Keratinocyte (primary cell): ENCODE measurements around the gene AGR2. TPM values are rescaled to one million over a fixed set of nuclear protein-coding genes. Genes with fewer than 3 reads are reported as not detected.

ENCODE experiments used
- DNase-seq: peaks from one replicate; pipeline ENCODE4 v3.0.0-alpha.2; 2011; ENCODE audit warnings: low read depth, missing footprints, low spot score
- FAIRE-seq: peaks from 2 replicates; lab custom pipeline; 2011; peaks lifted over from hg19 to GRCh38; lab: Jason Lieb, UNC
- H2AFZ ChIP-seq: 2 replicates; pipeline ENCODE4 v1.6.0; 2012; ENCODE audit warnings: low read length, control low read depth, inconsistent platforms; ENCODE audit not compliant: control insufficient read depth
- H3K27ac ChIP-seq: 2 replicates; pipeline ENCODE4 v1.5.1; 2011; ENCODE audit warnings: low read length; ENCODE audit not compliant: control insufficient read depth, insufficient read depth
- H3K27me3 ChIP-seq: 3 replicates; pipeline ENCODE4 v1.6.0; 2011; ENCODE audit warnings: low read length; ENCODE audit not compliant: control insufficient read depth, insufficient read depth; ENCODE audit errors: extremely low read depth
- H3K36me3 ChIP-seq, 2 experiments: 2 replicates in 1 of 2; 3 replicates in 1 of 2; pipeline ENCODE4 v1.5.1; 2011; ENCODE audit warnings: low read length in 2 of 2, mild to moderate bottlenecking in 1 of 2; ENCODE audit not compliant: control insufficient read depth in 2 of 2, insufficient read depth in 2 of 2; ENCODE audit errors: extremely low read depth in 1 of 2
- H3K4me1 ChIP-seq: 3 replicates; pipeline ENCODE4 v1.5.1; 2011; ENCODE audit warnings: low read length; ENCODE audit not compliant: control insufficient read depth, insufficient read depth; ENCODE audit errors: extremely low read depth
- H3K4me2 ChIP-seq: 3 replicates; pipeline ENCODE4 v1.6.0; 2011; ENCODE audit warnings: low read depth, low read length; ENCODE audit not compliant: control insufficient read depth, insufficient read depth; ENCODE audit errors: extremely low read depth
- H3K4me3 ChIP-seq, 3 experiments: fragments of 200-600 bp in 1 of 3; sonication (generic) in 1 of 3; 2 replicates in 2 of 3; 3 replicates in 1 of 3; pipeline ENCODE4 v1.5.1; 2011 to 2016; ENCODE audit warnings: low read length in 3 of 3, mild to moderate bottlenecking in 3 of 3, control low read depth in 2 of 3, inconsistent platforms in 1 of 3, low read depth in 1 of 3, mixed read lengths in 1 of 3, mixed run types in 1 of 3, moderate library complexity in 1 of 3; ENCODE audit not compliant: control insufficient read depth in 2 of 3, insufficient read depth in 2 of 3; ENCODE audit errors: extremely low read depth in 1 of 3
- H3K79me2 ChIP-seq: 2 replicates; pipeline ENCODE4 v1.6.0; 2012; ENCODE audit warnings: low read length; ENCODE audit not compliant: control insufficient read depth, insufficient read depth
- H3K9ac ChIP-seq: 3 replicates; pipeline ENCODE4 v1.6.0; 2011; ENCODE audit warnings: low read length; ENCODE audit not compliant: control insufficient read depth, insufficient read depth; ENCODE audit errors: extremely low read depth
- H3K9me1 ChIP-seq: 3 replicates; pipeline ENCODE4 v1.6.0; 2011; ENCODE audit warnings: low read length; ENCODE audit not compliant: control insufficient read depth, insufficient read depth; ENCODE audit errors: extremely low read depth
- H3K9me3 ChIP-seq: 2 replicates; pipeline ENCODE4 v1.5.1; 2012; ENCODE audit warnings: low read depth, low read length; ENCODE audit not compliant: control insufficient read depth
- H4K20me1 ChIP-seq: 3 replicates; pipeline ENCODE4 v1.6.0; 2011; ENCODE audit warnings: low read length; ENCODE audit not compliant: control insufficient read depth, insufficient read depth; ENCODE audit errors: extremely low read depth
- CTCF ChIP-seq, 3 experiments: IDR thresholded peaks in 1 of 3; conservative IDR thresholded peaks in 1 of 3; optimal IDR thresholded peaks in 1 of 3; 2 replicates in 2 of 3; 3 replicates in 1 of 3; pipeline versions ENCODE3 to v1.5.1; 2011; ENCODE audit warnings: low read length in 3 of 3, mild to moderate bottlenecking in 3 of 3, moderate library complexity in 2 of 3, control low read depth in 1 of 3, inconsistent platforms in 1 of 3; ENCODE audit not compliant: insufficient read depth in 2 of 3; ENCODE audit errors: extremely low read depth in 1 of 3
- EZH2 ChIP-seq: IDR thresholded peaks from one replicate; pipeline ENCODE4 v1.6.1; 2012; ENCODE audit warnings: inconsistent platforms, mild to moderate bottlenecking, low read length, moderate library complexity
- dilution Hi-C: fragments of 300-500 bp; cut with MboI; formaldehyde crosslinking; loops from one replicate; pipeline ENCODE4 v1.7.0; 2020; ENCODE audit warnings: low sequenced_read_pairs; ENCODE audit not compliant: extremely low pct_ligation_motif_present
- polyA plus RNA-seq, 5 experiments: library from polyadenylated mRNA; depleted of rRNA in 3 of 5; stranded (reverse) in 3 of 5; stranded (forward) in 1 of 5; unstranded in 1 of 5; fragments of >200 nt; gene quantifications; 1 replicate in 1 of 5; 2 replicates in 3 of 5; 3 replicates in 1 of 5; pipeline versions ENCODE4 v1.2.1 to v1.2.3, GENCODE V29; 2011 to 2012; ENCODE audit warnings: missing spikeins in 2 of 5, low read depth in 1 of 5, low replicate concordance in 1 of 5

AGR2 gene
- polyA plus RNA-seq, 1 donor (not counting 4 experiments of a cell fraction or from before 2014, with no cell fraction given), result 2.3 TPM

DNA sequence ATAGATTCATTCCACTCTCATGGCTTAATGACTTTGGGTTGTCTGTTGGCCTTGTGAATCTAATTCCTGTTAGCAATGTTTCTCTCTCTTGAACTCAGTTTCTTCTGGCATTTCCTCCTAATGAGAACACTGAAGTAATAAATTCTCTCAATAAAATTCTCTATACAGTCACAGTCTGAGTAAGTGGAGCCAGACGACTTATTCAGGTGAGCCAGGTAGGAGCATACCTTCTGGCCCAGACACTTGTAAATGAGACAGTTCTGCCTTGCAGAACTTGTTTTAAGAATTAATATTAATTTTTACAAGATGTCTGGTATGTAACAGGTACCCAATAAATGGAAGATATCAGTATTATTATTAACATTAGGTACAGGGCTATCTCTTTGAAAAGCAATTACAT is 28.6 kb upstream of the AGR2 start:
- no peaks in the 10 kb centered on the region for H3K36me3 ChIP-seq
- H3K4me1 ChIP-seq, result no peaks in the 10 kb centered on the region
- no peak overlapping the region for H3K9ac ChIP-seq
- H3K4me3 ChIP-seq, result no peak overlapping the region
- H3K4me2 ChIP-seq, result no peak overlapping the region
- no peak overlapping the region for H3K27ac ChIP-seq
- H3K79me2 ChIP-seq, result no peaks in the 10 kb centered on the region
- H4K20me1 ChIP-seq, result no peaks in the 10 kb centered on the region
- dilution Hi-C loops, result no loop called here
- no peak for DNase-seq
- no peaks in the 10 kb centered on the region for H3K27me3 ChIP-seq
- no peak overlapping the region for H2AFZ ChIP-seq
- FAIRE-seq, result no peak
- no peaks in the 10 kb centered on the region for H3K9me1 ChIP-seq
- TF ChIP-seq CTCF (optimal IDR thresholded peaks at IDR 0.05 in 1 of 3, IDR thresholded peaks at IDR 0.05 in 1 of 3, conservative IDR thresholded peaks at IDR 0.05 in 1 of 3; ENCODE audit: extremely low read depth in 1 of 3, insufficient read depth in 2 of 3, low read length in 3 of 3) (no peak), EZH2 (no peak)
- H3K9me3 ChIP-seq, result no peaks in the 10 kb centered on the region

DNA sequence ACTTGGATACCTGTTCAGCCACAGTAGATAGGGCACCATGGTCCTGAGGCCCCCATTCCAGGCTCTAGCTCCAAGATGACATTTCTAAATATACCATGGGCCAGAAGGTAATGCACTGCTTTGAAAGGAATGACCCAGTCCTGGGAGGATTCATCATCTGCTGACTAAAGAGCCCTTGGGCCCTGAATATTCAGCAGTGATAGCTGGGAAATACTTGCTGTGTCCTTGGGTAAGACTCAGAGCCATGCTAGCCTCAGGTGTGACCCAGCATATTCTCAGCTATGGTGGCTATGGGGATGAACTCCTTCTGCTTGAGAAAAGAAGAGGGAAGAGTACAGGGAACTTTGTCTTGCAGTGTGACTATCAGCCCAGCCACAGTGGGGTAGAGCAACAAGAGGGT is 21.3 kb upstream of the AGR2 start:
- Histone ChIP-seq H3K4me3 (no peak overlapping the region), H3K36me3 (no peaks in the 10 kb centered on the region), H3K9me3 (no peaks in the 10 kb centered on the region), H3K9ac (no peak overlapping the region), H3K9me1 (no peaks in the 10 kb centered on the region), H3K4me1 (no peaks in the 10 kb centered on the region), H3K79me2 (no peaks in the 10 kb centered on the region), H4K20me1 (no peaks in the 10 kb centered on the region), H3K27me3 (no peaks in the 10 kb centered on the region), H3K27ac (no peak overlapping the region), H3K4me2 (no peak overlapping the region), H2AFZ (no peak overlapping the region)
- TF ChIP-seq EZH2 (no peak), CTCF (optimal IDR thresholded peaks at IDR 0.05 in 1 of 3, IDR thresholded peaks at IDR 0.05 in 1 of 3, conservative IDR thresholded peaks at IDR 0.05 in 1 of 3; ENCODE audit: extremely low read depth in 1 of 3, insufficient read depth in 2 of 3, low read length in 3 of 3) (no peak)
- DNase-seq, result no peak
- no peak for FAIRE-seq
- dilution Hi-C loops, result no loop called here
